Suprapubic skin (tissue), 3 donors: ENCODE measurements around the gene GGCX.

Experiments used
- POLR2A ChIP-seq, 2 donors: fragments of 450-650 bp; IDR thresholded peaks; one replicate each; pipeline ENCODE4 v1.6.1; 2017; ENCODE audit warnings: antibody characterized with exemption in 2 of 2, mild to moderate bottlenecking in 2 of 2, moderate library complexity in 2 of 2
- TF ChIP-seq, protein P1 (sequence below), 2 donors: fragments of 200-600 bp in 1 of 2; fragments of 450-650 bp in 1 of 2; sonication (generic) in 1 of 2; IDR thresholded peaks; one replicate each; pipeline ENCODE4 v1.5.1; 2016 to 2019; ENCODE audit warnings: antibody characterized with exemption in 2 of 2, mild to moderate bottlenecking in 1 of 2, moderate library complexity in 1 of 2

DNA sequence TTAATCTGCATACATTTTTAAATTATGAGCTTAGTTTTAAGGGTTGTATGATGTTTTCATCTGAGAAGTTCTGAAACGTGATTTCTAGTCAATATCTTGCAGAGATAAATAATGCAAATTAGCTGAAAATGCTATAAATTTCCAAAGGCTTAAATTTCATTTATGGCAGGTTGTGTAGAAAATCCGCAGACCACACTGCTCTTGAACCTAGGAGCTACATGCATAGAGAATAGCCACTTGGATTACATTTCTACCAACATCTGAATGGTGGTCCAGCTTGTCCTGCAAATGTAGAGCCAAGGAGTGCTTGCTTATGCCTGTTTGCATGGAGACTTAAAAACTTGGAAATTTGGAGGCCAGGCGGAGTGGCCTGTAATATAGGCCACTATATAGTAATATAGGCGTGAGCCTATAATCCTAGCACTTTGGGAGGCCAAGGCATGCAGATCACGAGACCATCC, 15.5 kb downstream of the GGCX start:
- TF ChIP-seq, protein P1, sequence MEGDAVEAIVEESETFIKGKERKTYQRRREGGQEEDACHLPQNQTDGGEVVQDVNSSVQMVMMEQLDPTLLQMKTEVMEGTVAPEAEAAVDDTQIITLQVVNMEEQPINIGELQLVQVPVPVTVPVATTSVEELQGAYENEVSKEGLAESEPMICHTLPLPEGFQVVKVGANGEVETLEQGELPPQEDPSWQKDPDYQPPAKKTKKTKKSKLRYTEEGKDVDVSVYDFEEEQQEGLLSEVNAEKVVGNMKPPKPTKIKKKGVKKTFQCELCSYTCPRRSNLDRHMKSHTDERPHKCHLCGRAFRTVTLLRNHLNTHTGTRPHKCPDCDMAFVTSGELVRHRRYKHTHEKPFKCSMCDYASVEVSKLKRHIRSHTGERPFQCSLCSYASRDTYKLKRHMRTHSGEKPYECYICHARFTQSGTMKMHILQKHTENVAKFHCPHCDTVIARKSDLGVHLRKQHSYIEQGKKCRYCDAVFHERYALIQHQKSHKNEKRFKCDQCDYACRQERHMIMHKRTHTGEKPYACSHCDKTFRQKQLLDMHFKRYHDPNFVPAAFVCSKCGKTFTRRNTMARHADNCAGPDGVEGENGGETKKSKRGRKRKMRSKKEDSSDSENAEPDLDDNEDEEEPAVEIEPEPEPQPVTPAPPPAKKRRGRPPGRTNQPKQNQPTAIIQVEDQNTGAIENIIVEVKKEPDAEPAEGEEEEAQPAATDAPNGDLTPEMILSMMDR (IDR thresholded peaks at IDR 0.05), result no peak
- no peak for TF ChIP-seq POLR2A (IDR thresholded peaks at IDR 0.05)
